GM12878 (cell line): Measurements from ENCODE around the gene RNF169. TPM values are rescaled to one million over a fixed set of nuclear protein-coding genes. Genes with fewer than 3 reads are reported as not detected.

Experiments
- ATAC-seq: fragments of 200-7000 bp; cut with Tn5 transposase; 3 replicates; pipeline ENCODE4 v1.9.1; 2020; ENCODE audit warnings: mild to moderate bottlenecking, moderate library complexity
- BruUV-seq: library from RNA; stranded (reverse); fragments of 400-500 nt; replicated peaks from 2 replicates; lab custom pipeline; 2021; lab: Mats Ljungman, UMichigan
- CTCF ChIA-PET: fragments of 300-600 bp; sonication (Branson Sonifier 250); formaldehyde crosslinking; extraction: SDS; loops from one replicate; lab custom pipeline; 2021; ENCODE audit warnings: inconsistent platforms; lab: Yijun Ruan, JAX
- POLR2A ChIA-PET: fragments of 350-600 bp; formaldehyde crosslinking; extraction: SDS; loops from one replicate; lab custom pipeline; 2021; ENCODE audit warnings: inconsistent platforms; lab: Charles Lee
- RAD21 ChIA-PET: fragments of 300-600 bp; sonication (Branson Sonifier 250); formaldehyde crosslinking; loops from one replicate; lab custom pipeline; 2023; ENCODE audit warnings: antibody characterized with exemption; ENCODE audit not compliant: unreplicated experiment; lab: Charles Lee
- SMC1A ChIA-PET: fragments of 300-600 bp; sonication (Branson Sonifier 250); formaldehyde crosslinking; loops from one replicate; lab custom pipeline; 2023; ENCODE audit not compliant: unreplicated experiment, uncharacterized antibody; lab: Charles Lee
- DNase-seq: peaks from one replicate; pipeline ENCODE4 v3.0.0-alpha.2; 2011; ENCODE audit warnings: low read depth, low spot score
- FAIRE-seq: peaks from 3 replicates; lab custom pipeline; 2011; peaks lifted over from hg19 to GRCh38; lab: Jason Lieb, UNC
- H2AFZ ChIP-seq: 2 replicates; pipeline ENCODE4 v1.6.0; 2011; ENCODE audit warnings: low read depth, low read length, control low read depth; ENCODE audit not compliant: control insufficient read depth
- H3K27ac ChIP-seq: 2 replicates; pipeline ENCODE4 v1.5.1; 2011; ENCODE audit warnings: control low read depth; ENCODE audit not compliant: control insufficient read depth, insufficient read depth
- H3K27me3 ChIP-seq, 2 experiments: replicated peaks in 1 of 2; 2 replicates each; pipeline versions ENCODE4 v1.6.0 to v1.6.1; 2011; ENCODE audit warnings: low read length in 1 of 2; ENCODE audit not compliant: control insufficient read depth in 2 of 2, insufficient read depth in 2 of 2
- H3K36me3 ChIP-seq, 2 experiments: 2 replicates each; pipeline ENCODE4 v1.5.1; 2011; ENCODE audit warnings: low read length in 1 of 2; ENCODE audit not compliant: control insufficient read depth in 2 of 2, insufficient read depth in 2 of 2
- H3K4me1 ChIP-seq: 2 replicates; pipeline ENCODE4 v1.6.1; 2011; ENCODE audit warnings: mild to moderate bottlenecking, low read length, moderate library complexity, mixed read lengths; ENCODE audit not compliant: control insufficient read depth, insufficient read depth
- H3K4me2 ChIP-seq: 2 replicates; pipeline ENCODE4 v1.6.0; 2011; ENCODE audit warnings: control low read depth; ENCODE audit not compliant: control insufficient read depth, insufficient read depth
- H3K4me3 ChIP-seq: fragments of 200-600 bp; sonication (generic); 2 replicates; pipeline ENCODE4 v1.5.1; 2016
- H3K79me2 ChIP-seq: 2 replicates; pipeline ENCODE4 v1.6.0; 2011; ENCODE audit warnings: low read length; ENCODE audit not compliant: control insufficient read depth, insufficient read depth
- H3K9ac ChIP-seq: 2 replicates; pipeline ENCODE4 v1.8.0; 2011; ENCODE audit warnings: low read length, control low read depth, mixed read lengths; ENCODE audit not compliant: control insufficient read depth, insufficient read depth
- H3K9me3 ChIP-seq: replicated peaks from 3 replicates; pipeline ENCODE4 v1.5.1; 2011; ENCODE audit warnings: mild to moderate bottlenecking, low read length; ENCODE audit not compliant: control insufficient read depth, insufficient read depth
- H4K20me1 ChIP-seq: 2 replicates; pipeline ENCODE4 v1.6.0; 2011; ENCODE audit not compliant: control insufficient read depth, insufficient read depth
- IRF4 ChIP-seq: IDR thresholded peaks from 2 replicates; pipeline ENCODE4 v1.6.1; 2011; ENCODE audit warnings: low read depth, low read length
- KDM1A ChIP-seq: fragments of 200-600 bp; sonication (generic); IDR thresholded peaks from 2 replicates; pipeline ENCODE4 v1.6.1; 2016; ENCODE audit warnings: borderline replicate concordance
- MEF2B ChIP-seq: fragments of 450-650 bp; IDR thresholded peaks from 2 replicates; pipeline ENCODE4 v1.6.1; 2018; ENCODE audit warnings: mild to moderate bottlenecking, moderate library complexity; ENCODE audit not compliant: partially characterized antibody, poor library complexity, severe bottlenecking
- NRF1 ChIP-seq: conservative IDR thresholded peaks from 2 replicates; pipeline ENCODE4 v1.6.1; 2011; ENCODE audit warnings: mild to moderate bottlenecking, low read depth, low read length, improper control_type of control experiment
- STAT3 ChIP-seq: IDR thresholded peaks from 2 replicates; pipeline ENCODE4 v1.6.1; 2011; ENCODE audit warnings: low read depth, low read length, improper control_type of control experiment
- TAF1 ChIP-seq: IDR thresholded peaks from 2 replicates; pipeline ENCODE4 v1.6.1; 2011; ENCODE audit warnings: mild to moderate bottlenecking, low read depth, low read length, borderline replicate concordance
- WGBS: methylation state at CpG from one replicate; pipeline ENCODE4 v1.1.6; 2016; ENCODE audit warnings: low lambda C conversion rate; ENCODE audit not compliant: insufficient replicate concordance, insufficient coverage; ENCODE audit errors: missing lambda C conversion rate; 5-methylcytosine and 5-hydroxymethylcytosine counted together
- in situ Hi-C: fragments of 300-500 bp; cut with MboI; formaldehyde crosslinking; loops from 9 replicates; pipeline ENCODE4 v1.14.3; 2018; ENCODE audit warnings: mixed read lengths
- intact Hi-C: fragments of 100-400 bp; cut with micrococcal nuclease; formaldehyde crosslinking; loops from one replicate; pipeline ENCODE4 v1.14.2; 2022; ENCODE audit not compliant: unreplicated experiment
- polyA plus RNA-seq, 11 experiments: library from polyadenylated mRNA; depleted of rRNA in 4 of 11; unstranded in 6 of 11; stranded (reverse) in 5 of 11; fragments of >200 nt; fragmentation: Nextera tagmentation in 4 of 11; fragmentation: Illumina TruSeq in 1 of 11; extraction: Ambion mirVana in 4 of 11; extraction: Trizol in 1 of 11; gene quantifications; 1 replicate in 1 of 11; 2 replicates in 10 of 11; pipeline versions ENCODE4 v1.2.1 to v1.2.3, GENCODE V29; 2011 to 2016; ENCODE audit warnings: inconsistent platforms in 2 of 11, missing spikeins in 2 of 11, low read depth in 1 of 11
- total RNA-seq, 4 experiments: library from RNA; depleted of rRNA in 3 of 4; stranded (reverse); fragments of >200 nt in 3 of 4; fragmentation: Illumina TruSeq in 1 of 4; extraction: Trizol in 1 of 4; gene quantifications; 2 replicates each; pipeline versions ENCODE4 v1.2.1 to v1.2.3, GENCODE V29; 2013 to 2021
- TF ChIP-seq, protein P1 (sequence below): fragments of 150-350 bp; IDR thresholded peaks from 2 replicates; pipeline ENCODE4 v1.6.1; 2016; ENCODE audit warnings: low read depth, low read length

RNF169 gene
- total and polyA plus RNA-seq, 10 of the 15 experiments (the other 5 are each of a cell fraction or from before 2014, with no cell fraction given), result 0.32 to 13.2 (median 6.4) TPM

DNA sequence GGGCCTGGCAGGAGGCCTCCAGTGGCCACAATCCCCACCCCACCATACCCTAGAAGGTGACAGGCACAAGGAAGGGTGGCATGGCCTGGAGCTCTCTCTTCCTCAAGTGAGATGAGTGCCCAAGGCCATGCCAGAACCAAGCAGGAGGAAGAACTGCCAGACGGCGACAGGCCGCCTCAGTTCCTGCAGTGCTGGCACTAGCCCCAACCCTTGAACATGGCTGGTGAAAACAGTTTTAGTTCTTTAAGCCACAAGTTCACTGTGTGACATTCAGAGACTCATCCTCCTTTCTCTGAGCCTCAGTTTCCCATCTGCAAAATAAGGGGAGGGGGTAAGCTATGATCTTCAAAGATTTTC is 27.2 kb upstream of the RNF169 start:
- RAD21 ChIA-PET, result no interaction called here
- Histone ChIP-seq H3K4me2 (no peak overlapping the region), H3K79me2 (no peaks in the 10 kb centered on the region)
- intact Hi-C loops, result no loop called here
- no peak for TF ChIP-seq MEF2B
- no peak for TF ChIP-seq STAT3
- no peak for TF ChIP-seq KDM1A
- TF ChIP-seq, protein P1, sequence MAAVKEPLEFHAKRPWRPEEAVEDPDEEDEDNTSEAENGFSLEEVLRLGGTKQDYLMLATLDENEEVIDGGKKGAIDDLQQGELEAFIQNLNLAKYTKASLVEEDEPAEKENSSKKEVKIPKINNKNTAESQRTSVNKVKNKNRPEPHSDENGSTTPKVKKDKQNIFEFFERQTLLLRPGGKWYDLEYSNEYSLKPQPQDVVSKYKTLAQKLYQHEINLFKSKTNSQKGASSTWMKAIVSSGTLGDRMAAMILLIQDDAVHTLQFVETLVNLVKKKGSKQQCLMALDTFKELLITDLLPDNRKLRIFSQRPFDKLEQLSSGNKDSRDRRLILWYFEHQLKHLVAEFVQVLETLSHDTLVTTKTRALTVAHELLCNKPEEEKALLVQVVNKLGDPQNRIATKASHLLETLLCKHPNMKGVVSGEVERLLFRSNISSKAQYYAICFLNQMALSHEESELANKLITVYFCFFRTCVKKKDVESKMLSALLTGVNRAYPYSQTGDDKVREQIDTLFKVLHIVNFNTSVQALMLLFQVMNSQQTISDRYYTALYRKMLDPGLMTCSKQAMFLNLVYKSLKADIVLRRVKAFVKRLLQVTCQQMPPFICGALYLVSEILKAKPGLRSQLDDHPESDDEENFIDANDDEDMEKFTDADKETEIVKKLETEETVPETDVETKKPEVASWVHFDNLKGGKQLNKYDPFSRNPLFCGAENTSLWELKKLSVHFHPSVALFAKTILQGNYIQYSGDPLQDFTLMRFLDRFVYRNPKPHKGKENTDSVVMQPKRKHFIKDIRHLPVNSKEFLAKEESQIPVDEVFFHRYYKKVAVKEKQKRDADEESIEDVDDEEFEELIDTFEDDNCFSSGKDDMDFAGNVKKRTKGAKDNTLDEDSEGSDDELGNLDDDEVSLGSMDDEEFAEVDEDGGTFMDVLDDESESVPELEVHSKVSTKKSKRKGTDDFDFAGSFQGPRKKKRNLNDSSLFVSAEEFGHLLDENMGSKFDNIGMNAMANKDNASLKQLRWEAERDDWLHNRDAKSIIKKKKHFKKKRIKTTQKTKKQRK, result no peak
- TF ChIP-seq IRF4, result no peak
- TF ChIP-seq TAF1, result no peak
- TF ChIP-seq NRF1, result no peak
- TF ChIP-seq, all 136 proteins: peak for 0
- Histone ChIP-seq H3K27ac (no peak overlapping the region), H3K9ac (no peak overlapping the region), H3K4me3 (no peak overlapping the region), H4K20me1 (no peaks in the 10 kb centered on the region), H3K27me3 (peaks cover 0 to 3% of the 10 kb centered on the region in 2 experiments; a peak in 3 of 4 replicates), H3K36me3 (no peaks in the 10 kb centered on the region), H2AFZ (no peak overlapping the region), H3K4me1 (no peaks in the 10 kb centered on the region), H3K9me3 (no peaks in the 10 kb centered on the region)
- WGBS, result 74% methylated on average over 3 of the region's 3 CpGs
- no TSS peak for BruUV-seq
- ChIA-PET POLR2A (no interaction called here), CTCF (no interaction called here), SMC1A (no interaction called here)
- FAIRE-seq (no peak), ATAC-seq (no peak), DNase-seq (no peak)
- in situ Hi-C loops, result loop anchor here (10.0 kb wide), 1 partner anchor 267 kb away; no protein-coding TSS in a partner anchor
